NCI-H1436 (cell line): ENCODE data around the gene OR1J1.

Source experiments
- DNase-seq: peaks from one replicate; lab custom pipeline; 2025; lab: John Stamatoyannopoulos, UW

OR1J1 gene

GRCh38 chr9:122477826-122478225 is at the start of gene OR1J1:
TSS of gene OR1J1 (minus strand) at chr9:122477926. CDS start at chr9:122477926, 0 bp downstream.
- no peak for DNase-seq

GRCh38 chr9:122527193-122527592 is 49.5 kb upstream of the OR1J1 start, which contains the start of gene OR1N1:
TSS of gene OR1N1 (minus strand) at chr9:122527293. CDS start at chr9:122527293, 0 bp downstream.
- DNase-seq, result no peak

GRCh38 chr9:122526602-122527001 is 48.9 kb upstream of the OR1J1 start:
- DNase-seq, result no peak

- DNase-seq, result no peak
These were observed 41.6 kb upstream of the OR1J1 start for GRCh38 chr9:122519376-122519775.

- DNase-seq, result no peak
These were observed 41.1 kb upstream of the OR1J1 start, which contains the start of gene OR1J4 for GRCh38 chr9:122518841-122519240. TSS of gene OR1J4 (plus strand) at chr9:122519141. CDS start at chr9:122519141, 0 bp downstream.

GRCh38 chr9:122518226-122518625 is 40.5 kb upstream of the OR1J1 start:
- DNase-seq, result no peak

- no peak for DNase-seq
These were observed 32.8 kb upstream of the OR1J1 start, which contains the start of gene OR1J2 for GRCh38 chr9:122510502-122510901. TSS of gene OR1J2 (plus strand) at chr9:122510802. CDS start at chr9:122510802, 0 bp downstream.

GRCh38 chr9:122506964-122507363 is 29.2 kb upstream of the OR1J1 start:
- DNase-seq, result no peak

GRCh38 chr9:122498883-122499288 is 21.2 kb upstream of the OR1J1 start:
- DNase-seq, result peak; percentile 19

- no peak for DNase-seq
These were observed 1.3 kb upstream of the OR1J1 start for GRCh38 chr9:122479062-122479461.

- no peak for DNase-seq
These were observed 380 bp downstream of the OR1J1 start for GRCh38 chr9:122477346-122477745.

- no peak for DNase-seq
These were observed 2.0 kb downstream of the OR1J1 start for GRCh38 chr9:122475717-122476116.

- DNase-seq, result no peak
These were observed 3.2 kb downstream of the OR1J1 start for GRCh38 chr9:122474561-122474960.

GRCh38 chr9:122468735-122469134 is 9.0 kb downstream of the OR1J1 start:
- DNase-seq, result no peak

GRCh38 chr9:122466456-122466855 is 11.3 kb downstream of the OR1J1 start:
- DNase-seq, result no peak

- peak; percentile 73 for DNase-seq
These were observed 12.8 kb downstream of the OR1J1 start for GRCh38 chr9:122464633-122465567.

GRCh38 chr9:122463828-122464632 is 13.7 kb downstream of the OR1J1 start:
- peak; percentile 65 for DNase-seq

GRCh38 chr9:122457787-122458186 is 19.9 kb downstream of the OR1J1 start:
- no peak for DNase-seq

- DNase-seq, result no peak
These were observed 21.6 kb downstream of the OR1J1 start for GRCh38 chr9:122456123-122456522.

GRCh38 chr9:122453677-122454135 is 24.0 kb downstream of the OR1J1 start:
- no peak for DNase-seq

- DNase-seq, result no peak
These were observed 30.8 kb downstream of the OR1J1 start for GRCh38 chr9:122446819-122447484.
